K562 (cell line): ENCODE measurements around the gene NEDD4.

Experiments used
- CBX2 ChIP-seq: fragments of 200-600 bp; sonication (generic); IDR thresholded peaks from one replicate; pipeline ENCODE4 v1.6.1; 2012; ENCODE audit warnings: mild to moderate bottlenecking, low read length, inconsistent platforms; ENCODE audit not compliant: insufficient read depth, poor library complexity, severe bottlenecking
- HDAC2 ChIP-seq: fragments of 450-650 bp; IDR thresholded peaks from 2 replicates; pipeline ENCODE4 v1.6.1; 2016; ENCODE audit warnings: mild to moderate bottlenecking
- KDM4B ChIP-seq, 2 experiments: fragments of 450-650 bp in 1 of 2; sonication (generic) in 1 of 2; IDR thresholded peaks; 2 replicates each; pipeline ENCODE4 v1.6.1; 2016 to 2017; ENCODE audit warnings: borderline replicate concordance in 2 of 2, antibody characterized with exemption in 1 of 2, low read depth in 1 of 2, mild to moderate bottlenecking in 1 of 2
- LARP7 ChIP-seq: fragments of 450-650 bp; IDR thresholded peaks from 2 replicates; pipeline ENCODE4 v1.6.1; 2016
- MEF2A ChIP-seq: IDR thresholded peaks from 2 replicates; pipeline ENCODE4 v1.6.1; 2011; ENCODE audit warnings: low read depth, mild to moderate bottlenecking, low read length, moderate library complexity; ENCODE audit not compliant: control insufficient read depth
- NCOA1 ChIP-seq: fragments of 450-650 bp; IDR thresholded peaks from 2 replicates; pipeline ENCODE4 v1.6.1; 2016; ENCODE audit warnings: low read depth
- POU5F1 ChIP-seq: fragments of 150-350 bp; IDR thresholded peaks from 2 replicates; pipeline ENCODE4 v1.6.1; 2014; ENCODE audit warnings: borderline replicate concordance, low read length, low read depth, mild to moderate bottlenecking; ENCODE audit not compliant: partially characterized antibody
- XRCC5 ChIP-seq: fragments of 200-400 bp; formaldehyde crosslinking; IDR thresholded peaks from 2 replicates; pipeline ENCODE4 v1.6.1; 2017; ENCODE audit warnings: low read depth, mild to moderate bottlenecking, low read length
- ZSCAN29 ChIP-seq: fragments of 450-650 bp; IDR thresholded peaks from 2 replicates; pipeline ENCODE4 v1.6.1; 2017

- TF ChIP-seq KDM4B (IDR thresholded peaks at IDR 0.05; ENCODE audit: borderline replicate concordance in 2 of 2, low read depth in 1 of 2) (no peak), POU5F1 (no peak), NCOA1 (no peak), ZSCAN29 (no peak), LARP7 (no peak), XRCC5 (no peak), CBX2 (no peak), HDAC2 (no peak), MEF2A (no peak)
These were observed 77.4 kb downstream of the NEDD4 start for GRCh38 chr15:55915876-55916567.
